HepG2 (cell line): ENCODE measurements around the gene STRIP1. TPM values are rescaled to one million over a fixed set of nuclear protein-coding genes. Genes with fewer than 3 reads are reported as not detected.

Experiments used
- ATAC-seq: fragments of 200-7000 bp; cut with Tn5 transposase; 3 replicates; pipeline ENCODE4 v1.9.1; 2020; ENCODE audit warnings: mild to moderate bottlenecking, moderate library complexity
- BruUV-seq: library from RNA; stranded (reverse); fragments of 400-500 nt; replicated peaks from 2 replicates; lab custom pipeline; 2021; lab: Mats Ljungman, UMichigan
- CTCF ChIA-PET: fragments of 300-600 bp; formaldehyde crosslinking; extraction: SDS; loops from one replicate; lab custom pipeline; 2021; ENCODE audit warnings: low total read pairs, inconsistent platforms, low intra/inter-chr PET ratio; lab: Yijun Ruan, JAX
- POLR2A ChIA-PET: fragments of 350-600 bp; sonication (Branson Sonifier 250); formaldehyde crosslinking; loops from one replicate; lab custom pipeline; 2020; ENCODE audit warnings: antibody characterized with exemption, inconsistent platforms; lab: Yijun Ruan, JAX
- DNase-seq: peaks from one replicate; pipeline ENCODE4 v3.0.0-alpha.2; 2015; ENCODE audit warnings: low spot score
- FAIRE-seq: peaks from 3 replicates; lab custom pipeline; 2011; peaks lifted over from hg19 to GRCh38; lab: Jason Lieb, UNC
- H2AFZ ChIP-seq: one replicate; pipeline ENCODE4 v1.6.1; 2011; ENCODE audit warnings: low read length, inconsistent platforms
- H3K27ac ChIP-seq: fragments of 300-600 bp; 3 replicates; pipeline ENCODE4 v1.8.0; 2011; ENCODE audit warnings: mixed run types, mild to moderate bottlenecking, mixed read lengths, low read length, inconsistent platforms; ENCODE audit not compliant: insufficient read depth; ENCODE audit errors: extremely low read length
- H3K27me3 ChIP-seq, 2 experiments: fragments of 200-600 bp in 1 of 2; 2 replicates in 1 of 2; 3 replicates in 1 of 2; pipeline versions ENCODE4 v1.6.0 to v1.8.0; 2011; ENCODE audit warnings: low read length in 2 of 2, mild to moderate bottlenecking in 2 of 2, moderate library complexity in 2 of 2, inconsistent platforms in 1 of 2; ENCODE audit not compliant: insufficient read depth in 2 of 2, control insufficient read depth in 1 of 2
- H3K36me3 ChIP-seq, 2 experiments: fragments of 200-600 bp in 1 of 2; replicated peaks in 1 of 2; 2 replicates in 1 of 2; 3 replicates in 1 of 2; pipeline versions ENCODE4 v1.5.1 to v1.8.0; 2011; ENCODE audit warnings: low read length in 2 of 2, inconsistent platforms in 1 of 2; ENCODE audit not compliant: insufficient read depth in 2 of 2, control insufficient read depth in 1 of 2
- H3K4me1 ChIP-seq: 2 replicates; pipeline ENCODE4 v1.5.1; 2012; ENCODE audit warnings: low read length, inconsistent platforms; ENCODE audit not compliant: insufficient read depth
- H3K4me2 ChIP-seq: 2 replicates; pipeline ENCODE4 v1.6.0; 2011; ENCODE audit warnings: low read depth, low read length, inconsistent platforms
- H3K4me3 ChIP-seq, 3 experiments: fragments of 200-600 bp in 1 of 3; sonication (generic), shearing (Covaris generic) in 1 of 3; replicated peaks in 1 of 3; 2 replicates each; pipeline ENCODE4 v1.5.1; 2011 to 2016; ENCODE audit warnings: low read length in 3 of 3, inconsistent platforms in 2 of 3, low read depth in 2 of 3, mild to moderate bottlenecking in 2 of 3, control low read depth in 1 of 3, mixed read lengths in 1 of 3; ENCODE audit not compliant: insufficient read depth in 1 of 3
- H3K79me2 ChIP-seq: one replicate; pipeline ENCODE4 v1.6.1; 2011; ENCODE audit warnings: low read length, inconsistent platforms; ENCODE audit not compliant: insufficient read depth
- H3K9ac ChIP-seq: 2 replicates; pipeline ENCODE4 v1.6.0; 2011; ENCODE audit warnings: mild to moderate bottlenecking, low read depth, low read length, inconsistent platforms; ENCODE audit not compliant: insufficient read depth
- H3K9me3 ChIP-seq: 2 replicates; pipeline ENCODE4 v1.5.1; 2012; ENCODE audit warnings: mild to moderate bottlenecking, low read length
- H4K20me1 ChIP-seq: 2 replicates; pipeline ENCODE4 v1.6.0; 2011; ENCODE audit warnings: inconsistent platforms, mild to moderate bottlenecking, low read length, moderate library complexity; ENCODE audit not compliant: insufficient read depth
- FOXK1 ChIP-seq: sonication (generic); formaldehyde crosslinking; IDR thresholded peaks from 2 replicates; pipeline ENCODE4 v1.4.0; 2020; ENCODE audit warnings: low read depth, missing genetic modification reagents, borderline replicate concordance
- IKZF4 ChIP-seq: sonication (generic); formaldehyde crosslinking; IDR thresholded peaks from 2 replicates; pipeline ENCODE4 v1.5.1; 2020; ENCODE audit warnings: borderline replicate concordance, mild to moderate bottlenecking, low read depth, missing genetic modification reagents; ENCODE audit errors: not compliant biosample characterization
- NFKB2 ChIP-seq: sonication (generic); formaldehyde crosslinking; IDR thresholded peaks from 2 replicates; pipeline ENCODE4 v1.4.0; 2020; ENCODE audit warnings: missing genetic modification reagents, borderline replicate concordance
- PTBP1 ChIP-seq: fragments of 200-400 bp; formaldehyde crosslinking; IDR thresholded peaks from 2 replicates; pipeline ENCODE4 v1.6.1; 2018; ENCODE audit warnings: low read length, low read depth; ENCODE audit not compliant: poor library complexity, severe bottlenecking
- ZC3H13 ChIP-seq: sonication (generic); formaldehyde crosslinking; IDR thresholded peaks from 2 replicates; pipeline ENCODE4 v1.8.1; 2023; ENCODE audit warnings: mild to moderate bottlenecking, missing genetic modification reagents, moderate library complexity
- ZNF331 ChIP-seq: sonication (generic); formaldehyde crosslinking; IDR thresholded peaks from 2 replicates; pipeline ENCODE4 v1.4.0; 2020; ENCODE audit warnings: missing genetic modification reagents
- WGBS: methylation state at CpG from one replicate; pipeline ENCODE4 v1.1.6; 2017; ENCODE audit warnings: low lambda C conversion rate; 5-methylcytosine and 5-hydroxymethylcytosine counted together
- in situ Hi-C: cut with HindIII; loops from 2 replicates; pipeline ENCODE4 v1.10.0; 2017; ENCODE audit warnings: low pct_unique_long_range_greater_than_20kb; ENCODE audit not compliant: extremely low pct_ligation_motif_present
- intact Hi-C: fragments of 100-400 bp; cut with micrococcal nuclease; formaldehyde crosslinking; loops from one replicate; pipeline ENCODE4 v1.10.0; 2022; ENCODE audit not compliant: unreplicated experiment
- polyA plus RNA-seq, 8 experiments: library from polyadenylated mRNA; depleted of rRNA in 3 of 8; stranded (reverse) in 7 of 8; unstranded in 1 of 8; fragments of >200 nt; fragmentation: Illumina TruSeq in 4 of 8; extraction: Trizol in 4 of 8; gene quantifications; 2 replicates each; pipeline versions ENCODE4 v1.2.1 to v1.2.3, GENCODE V29; 2011 to 2016; ENCODE audit warnings: low read depth in 4 of 8, missing spikeins in 1 of 8, mixed read lengths in 1 of 8; ENCODE audit not compliant: insufficient read depth in 1 of 8
- total RNA-seq, 5 experiments: library from RNA; depleted of rRNA; stranded (reverse); fragments of >200 nt; fragmentation: Illumina TruSeq; extraction: Trizol; gene quantifications; 2 replicates each; pipeline ENCODE4 v1.2.3, GENCODE V29; 2016; ENCODE audit warnings: low read depth in 1 of 5
- TF ChIP-seq, protein P1 (sequence below): sonication (generic); formaldehyde crosslinking; IDR thresholded peaks from 2 replicates; pipeline ENCODE4 v1.4.0; 2020; ENCODE audit warnings: missing genetic modification reagents
- TF ChIP-seq, protein P2 (sequence below): sonication (generic); formaldehyde crosslinking; conservative IDR thresholded peaks from 2 replicates; pipeline ENCODE4 v1.8.0; 2022; ENCODE audit warnings: low read depth, missing genetic modification reagents
- TF ChIP-seq, protein P3 (sequence below): sonication (generic); formaldehyde crosslinking; IDR thresholded peaks from 2 replicates; pipeline ENCODE4 v1.5.0; 2020; ENCODE audit warnings: missing genetic modification reagents
- TF ChIP-seq, protein P4 (sequence below): sonication (generic); formaldehyde crosslinking; IDR thresholded peaks from 2 replicates; pipeline ENCODE4 v1.4.0; 2020; ENCODE audit warnings: mild to moderate bottlenecking, missing genetic modification reagents, borderline replicate concordance
- TF ChIP-seq, protein P5 (sequence below): IDR thresholded peaks from 2 replicates; pipeline ENCODE4 v1.6.1; 2016; ENCODE audit warnings: low read depth, borderline replicate concordance

STRIP1 gene
- total and polyA plus RNA-seq, 2 of the 13 experiments (the other 11 are each of a cell fraction or from before 2014, with no cell fraction given): 20.9 to 27.9 TPM

DNA sequence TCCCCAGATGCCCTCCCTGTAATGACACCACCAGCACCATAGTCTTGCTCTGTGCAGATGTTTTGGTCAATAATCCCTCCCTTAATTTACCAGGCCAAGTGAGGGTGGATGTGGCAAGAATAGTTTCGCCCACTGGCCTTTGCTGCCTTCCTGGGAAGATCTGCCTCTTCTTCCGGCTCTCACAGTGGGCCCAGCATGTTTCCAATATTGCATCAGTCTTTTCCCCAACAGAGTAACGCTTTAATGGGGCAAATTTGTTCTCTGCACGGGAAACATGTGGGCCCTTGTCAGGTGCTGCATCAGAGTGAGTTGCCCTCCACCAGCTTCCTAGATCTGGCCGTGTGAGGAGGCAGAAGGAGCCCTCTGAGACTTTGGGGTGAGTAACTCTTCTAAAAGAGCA, 48.1 kb downstream of the STRIP1 start (continued):
- TF ChIP-seq FOXK1 (CRISPR knock-in tag): no peak

DNA sequence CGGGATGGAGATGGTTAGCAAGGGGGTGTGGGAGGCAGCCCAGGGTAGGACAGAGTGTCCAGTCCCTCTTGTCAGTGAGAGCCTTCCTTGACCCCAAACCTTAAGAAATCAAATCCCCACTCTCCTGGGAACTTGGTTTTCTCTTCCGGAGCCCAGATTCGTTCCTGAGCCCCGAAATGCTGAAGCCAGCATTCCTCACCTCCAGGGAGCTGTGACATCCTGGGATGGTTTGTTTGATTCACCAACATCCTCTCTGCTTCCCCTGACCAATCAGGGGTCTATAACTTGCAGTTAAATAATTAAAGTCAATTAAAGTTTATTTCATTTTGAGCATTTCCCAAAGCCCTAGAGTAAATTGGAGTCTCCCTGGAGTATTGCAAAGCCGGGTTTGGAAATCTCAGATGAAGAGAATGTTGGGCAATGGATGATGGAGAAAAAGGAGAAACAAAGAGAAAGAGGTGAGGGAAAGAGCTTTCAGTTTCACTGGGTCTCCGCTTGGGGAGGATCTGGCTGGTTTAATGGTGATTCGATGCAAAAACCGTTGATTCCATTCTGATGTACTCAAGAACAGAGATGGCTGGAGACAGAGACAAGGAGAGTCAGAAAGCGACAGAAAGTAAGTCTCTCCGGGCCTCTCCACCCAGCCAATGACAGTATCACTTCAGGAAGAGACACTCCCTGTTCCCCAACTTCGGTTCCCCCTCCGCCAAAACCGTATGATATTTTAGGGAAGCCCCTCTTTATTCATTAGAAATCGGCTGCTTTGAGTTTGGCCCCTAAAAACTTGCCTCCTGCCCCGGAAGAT, 48.8 kb downstream of the STRIP1 start:
- H3K4me3 ChIP-seq: no peak overlapping the region
- H3K36me3 ChIP-seq: no peaks in the 10 kb centered on the region
- H3K9ac ChIP-seq: no peak overlapping the region
- no TSS peak for BruUV-seq
- DNase-seq (no peak), ATAC-seq (no peak), FAIRE-seq (no peak)
- ChIA-PET CTCF (no interaction called here), POLR2A (no interaction called here)
- H3K4me2 ChIP-seq: no peak overlapping the region
- H3K4me1 ChIP-seq: peaks cover 7% of the 10 kb centered on the region; the same call in 1 of the 2 replicates
- no peaks in the 10 kb centered on the region for H3K9me3 ChIP-seq
- in situ Hi-C loops (no loop called here), intact Hi-C loops (no loop called here)
- WGBS: 65% methylated on average over 14 of the region's 15 CpGs
- no peaks in the 10 kb centered on the region for H3K79me2 ChIP-seq
- no peaks in the 10 kb centered on the region for H4K20me1 ChIP-seq
- H3K27ac ChIP-seq: no peak overlapping the region
- peaks cover 3 to 55% of the 10 kb centered on the region in 2 experiments; a peak in 3 of 5 replicates for H3K27me3 ChIP-seq
- no peak overlapping the region for H2AFZ ChIP-seq
- TF ChIP-seq, protein P1, sequence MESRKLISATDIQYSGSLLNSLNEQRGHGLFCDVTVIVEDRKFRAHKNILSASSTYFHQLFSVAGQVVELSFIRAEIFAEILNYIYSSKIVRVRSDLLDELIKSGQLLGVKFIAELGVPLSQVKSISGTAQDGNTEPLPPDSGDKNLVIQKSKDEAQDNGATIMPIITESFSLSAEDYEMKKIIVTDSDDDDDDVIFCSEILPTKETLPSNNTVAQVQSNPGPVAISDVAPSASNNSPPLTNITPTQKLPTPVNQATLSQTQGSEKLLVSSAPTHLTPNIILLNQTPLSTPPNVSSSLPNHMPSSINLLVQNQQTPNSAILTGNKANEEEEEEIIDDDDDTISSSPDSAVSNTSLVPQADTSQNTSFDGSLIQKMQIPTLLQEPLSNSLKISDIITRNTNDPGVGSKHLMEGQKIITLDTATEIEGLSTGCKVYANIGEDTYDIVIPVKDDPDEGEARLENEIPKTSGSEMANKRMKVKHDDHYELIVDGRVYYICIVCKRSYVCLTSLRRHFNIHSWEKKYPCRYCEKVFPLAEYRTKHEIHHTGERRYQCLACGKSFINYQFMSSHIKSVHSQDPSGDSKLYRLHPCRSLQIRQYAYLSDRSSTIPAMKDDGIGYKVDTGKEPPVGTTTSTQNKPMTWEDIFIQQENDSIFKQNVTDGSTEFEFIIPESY (CRISPR knock-in tag): no peak
- TF ChIP-seq ZNF331 (CRISPR knock-in tag) (no peak), PTBP1 (no peak), ZC3H13 (CRISPR knock-in tag) (no peak), IKZF4 (CRISPR knock-in tag) (no peak), NFKB2 (CRISPR knock-in tag) (no peak)
- TF ChIP-seq, protein P2, sequence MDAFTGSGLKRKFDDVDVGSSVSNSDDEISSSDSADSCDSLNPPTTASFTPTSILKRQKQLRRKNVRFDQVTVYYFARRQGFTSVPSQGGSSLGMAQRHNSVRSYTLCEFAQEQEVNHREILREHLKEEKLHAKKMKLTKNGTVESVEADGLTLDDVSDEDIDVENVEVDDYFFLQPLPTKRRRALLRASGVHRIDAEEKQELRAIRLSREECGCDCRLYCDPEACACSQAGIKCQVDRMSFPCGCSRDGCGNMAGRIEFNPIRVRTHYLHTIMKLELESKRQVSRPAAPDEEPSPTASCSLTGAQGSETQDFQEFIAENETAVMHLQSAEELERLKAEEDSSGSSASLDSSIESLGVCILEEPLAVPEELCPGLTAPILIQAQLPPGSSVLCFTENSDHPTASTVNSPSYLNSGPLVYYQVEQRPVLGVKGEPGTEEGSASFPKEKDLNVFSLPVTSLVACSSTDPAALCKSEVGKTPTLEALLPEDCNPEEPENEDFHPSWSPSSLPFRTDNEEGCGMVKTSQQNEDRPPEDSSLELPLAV (CRISPR knock-in tag): no peak
- TF ChIP-seq, protein P3, sequence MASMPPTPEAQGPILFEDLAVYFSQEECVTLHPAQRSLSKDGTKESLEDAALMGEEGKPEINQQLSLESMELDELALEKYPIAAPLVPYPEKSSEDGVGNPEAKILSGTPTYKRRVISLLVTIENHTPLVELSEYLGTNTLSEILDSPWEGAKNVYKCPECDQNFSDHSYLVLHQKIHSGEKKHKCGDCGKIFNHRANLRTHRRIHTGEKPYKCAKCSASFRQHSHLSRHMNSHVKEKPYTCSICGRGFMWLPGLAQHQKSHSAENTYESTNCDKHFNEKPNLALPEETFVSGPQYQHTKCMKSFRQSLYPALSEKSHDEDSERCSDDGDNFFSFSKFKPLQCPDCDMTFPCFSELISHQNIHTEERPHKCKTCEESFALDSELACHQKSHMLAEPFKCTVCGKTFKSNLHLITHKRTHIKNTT (CRISPR knock-in tag): no peak
- TF ChIP-seq, protein P4, sequence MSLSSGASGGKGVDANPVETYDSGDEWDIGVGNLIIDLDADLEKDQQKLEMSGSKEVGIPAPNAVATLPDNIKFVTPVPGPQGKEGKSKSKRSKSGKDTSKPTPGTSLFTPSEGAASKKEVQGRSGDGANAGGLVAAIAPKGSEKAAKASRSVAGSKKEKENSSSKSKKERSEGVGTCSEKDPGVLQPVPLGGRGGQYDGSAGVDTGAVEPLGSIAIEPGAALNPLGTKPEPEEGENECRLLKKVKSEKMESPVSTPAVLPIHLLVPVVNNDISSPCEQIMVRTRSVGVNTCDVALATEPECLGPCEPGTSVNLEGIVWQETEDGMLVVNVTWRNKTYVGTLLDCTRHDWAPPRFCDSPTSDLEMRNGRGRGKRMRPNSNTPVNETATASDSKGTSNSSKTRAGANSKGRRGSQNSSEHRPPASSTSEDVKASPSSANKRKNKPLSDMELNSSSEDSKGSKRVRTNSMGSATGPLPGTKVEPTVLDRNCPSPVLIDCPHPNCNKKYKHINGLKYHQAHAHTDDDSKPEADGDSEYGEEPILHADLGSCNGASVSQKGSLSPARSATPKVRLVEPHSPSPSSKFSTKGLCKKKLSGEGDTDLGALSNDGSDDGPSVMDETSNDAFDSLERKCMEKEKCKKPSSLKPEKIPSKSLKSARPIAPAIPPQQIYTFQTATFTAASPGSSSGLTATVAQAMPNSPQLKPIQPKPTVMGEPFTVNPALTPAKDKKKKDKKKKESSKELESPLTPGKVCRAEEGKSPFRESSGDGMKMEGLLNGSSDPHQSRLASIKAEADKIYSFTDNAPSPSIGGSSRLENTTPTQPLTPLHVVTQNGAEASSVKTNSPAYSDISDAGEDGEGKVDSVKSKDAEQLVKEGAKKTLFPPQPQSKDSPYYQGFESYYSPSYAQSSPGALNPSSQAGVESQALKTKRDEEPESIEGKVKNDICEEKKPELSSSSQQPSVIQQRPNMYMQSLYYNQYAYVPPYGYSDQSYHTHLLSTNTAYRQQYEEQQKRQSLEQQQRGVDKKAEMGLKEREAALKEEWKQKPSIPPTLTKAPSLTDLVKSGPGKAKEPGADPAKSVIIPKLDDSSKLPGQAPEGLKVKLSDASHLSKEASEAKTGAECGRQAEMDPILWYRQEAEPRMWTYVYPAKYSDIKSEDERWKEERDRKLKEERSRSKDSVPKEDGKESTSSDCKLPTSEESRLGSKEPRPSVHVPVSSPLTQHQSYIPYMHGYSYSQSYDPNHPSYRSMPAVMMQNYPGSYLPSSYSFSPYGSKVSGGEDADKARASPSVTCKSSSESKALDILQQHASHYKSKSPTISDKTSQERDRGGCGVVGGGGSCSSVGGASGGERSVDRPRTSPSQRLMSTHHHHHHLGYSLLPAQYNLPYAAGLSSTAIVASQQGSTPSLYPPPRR (CRISPR knock-in tag): no peak
- TF ChIP-seq, protein P5, sequence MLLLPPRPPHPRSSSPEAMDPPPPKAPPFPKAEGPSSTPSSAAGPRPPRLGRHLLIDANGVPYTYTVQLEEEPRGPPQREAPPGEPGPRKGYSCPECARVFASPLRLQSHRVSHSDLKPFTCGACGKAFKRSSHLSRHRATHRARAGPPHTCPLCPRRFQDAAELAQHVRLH (CRISPR knock-in tag): no peak
